ENCODE data around the gene IMP4.

- TF ChIP-seq CTCF (IDR thresholded peaks at IDR 0.05) (no peak), EZH2 (IDR thresholded peaks at IDR 0.05; ENCODE audit: borderline replicate concordance, insufficient read depth, low read depth, low read length, poor library complexity, severe bottlenecking) (no peak)
Measured at GRCh38 chr2:130389358-130389757, 46.7 kb downstream of the IMP4 start.

Measured in B cell (primary cell).